ENCODE results near the gene BARX2.

Gene BARX2

DNA sequence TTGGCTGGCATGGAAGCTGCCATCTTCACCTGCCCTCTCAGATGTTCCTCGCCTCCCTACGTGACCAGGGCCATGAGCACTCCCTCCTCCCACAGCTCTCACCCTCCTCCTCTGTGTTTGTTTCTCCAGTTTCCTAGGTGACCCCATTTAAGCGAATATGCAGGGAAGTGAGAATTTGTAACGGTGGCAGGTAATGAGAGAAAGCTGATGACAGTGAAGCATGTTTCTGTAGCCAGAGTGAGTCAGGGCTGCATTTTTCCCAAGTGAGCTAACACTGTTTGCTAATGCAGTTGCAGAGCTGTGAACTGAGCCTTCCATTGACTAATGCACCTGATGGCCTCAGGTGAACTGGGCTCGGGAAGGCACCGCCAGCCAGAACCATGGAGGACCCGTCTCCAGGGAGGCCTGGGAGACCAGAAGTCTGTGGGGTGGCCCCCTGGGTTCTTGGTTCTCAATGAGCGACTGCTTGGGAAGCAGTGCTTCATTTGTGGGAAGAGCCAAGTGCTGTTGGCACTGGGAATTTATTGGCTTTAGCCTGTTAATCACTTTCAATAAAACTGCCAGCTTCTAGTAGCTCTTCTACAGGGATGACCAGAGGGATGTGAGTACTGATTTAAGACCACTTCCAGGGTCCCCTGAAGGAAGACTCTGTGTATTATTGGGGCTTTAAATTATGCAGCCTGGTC lies 64.5 kb downstream of the BARX2 start:
- Histone ChIP-seq H3K27ac (ENCODE audit: low read depth, low read length, severe bottlenecking) (no peak overlapping the region), H3K9me3 (ENCODE audit: control insufficient read depth, low read length) (no peaks in the 10 kb centered on the region), H3K4me3 (ENCODE audit: extremely low read depth, insufficient read depth, low read length, poor library complexity, severe bottlenecking) (no peak overlapping the region), H3K4me1 (ENCODE audit: control insufficient read depth, insufficient read depth, low read length, poor library complexity, severe bottlenecking) (no peaks in the 10 kb centered on the region), H3K36me3 (ENCODE audit: control insufficient read depth, insufficient read depth, low read length) (no peaks in the 10 kb centered on the region)
- WGBS, 2 experiments (ENCODE audit: insufficient coverage in 2 of 2) = 50 to 80% methylated on average over 6 to 7 of the region's 8 CpGs

DNA sequence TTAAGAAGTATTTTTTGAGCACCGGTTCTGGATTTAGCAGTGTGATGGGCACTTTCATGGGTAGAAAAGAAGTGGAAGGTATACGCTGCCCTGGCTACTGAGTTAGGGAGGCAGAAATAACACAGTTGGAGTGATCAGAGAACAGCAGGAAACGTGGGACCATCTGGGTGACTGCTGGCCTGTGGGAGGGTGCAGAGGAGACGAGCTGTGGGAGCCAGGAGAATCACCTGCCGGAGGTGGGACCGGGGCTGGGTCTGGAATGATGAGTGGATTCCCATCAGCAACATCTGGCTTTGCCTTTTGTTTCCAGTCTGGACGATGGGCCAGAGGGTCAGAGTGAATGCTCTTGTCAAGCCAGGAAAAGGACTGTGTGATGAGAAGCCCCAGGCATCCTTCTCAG lies 66.5 kb downstream of the BARX2 start:
- Histone ChIP-seq H3K4me1 (ENCODE audit: control insufficient read depth, insufficient read depth, low read length, poor library complexity, severe bottlenecking) (no peaks in the 10 kb centered on the region), H3K9me3 (ENCODE audit: control insufficient read depth, low read length) (no peaks in the 10 kb centered on the region), H3K27ac (ENCODE audit: low read depth, low read length, severe bottlenecking) (no peak overlapping the region), H3K4me3 (ENCODE audit: extremely low read depth, insufficient read depth, low read length, poor library complexity, severe bottlenecking) (no peak overlapping the region), H3K36me3 (ENCODE audit: control insufficient read depth, insufficient read depth, low read length) (no peaks in the 10 kb centered on the region)
- 87 to 95% methylated on average over 7 of the region's 7 CpGs for WGBS, 2 experiments (ENCODE audit: insufficient coverage in 2 of 2)

DNA sequence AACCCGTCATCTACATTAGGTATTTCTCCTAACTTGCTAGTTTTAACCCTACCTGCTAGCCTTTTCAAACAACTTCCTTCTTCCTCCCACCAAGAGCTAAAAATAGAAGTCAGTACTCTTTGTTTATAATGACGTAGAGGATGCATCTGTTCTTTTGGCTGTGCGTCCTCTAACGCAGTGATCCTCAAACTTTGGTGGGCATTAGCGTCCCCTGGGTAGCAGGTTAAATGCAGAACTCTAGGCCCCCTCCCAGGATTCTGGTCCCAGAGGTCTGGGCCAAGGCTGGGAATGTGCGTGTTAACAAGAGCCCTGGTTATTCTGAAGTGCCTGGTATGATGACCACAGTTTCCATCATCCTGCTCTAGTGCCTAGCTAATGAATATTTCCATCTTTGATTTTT lies 67.6 kb downstream of the BARX2 start:
- H3K36me3 ChIP-seq (ENCODE audit: control insufficient read depth, insufficient read depth, low read length) = no peaks in the 10 kb centered on the region
- H3K4me3 ChIP-seq (ENCODE audit: extremely low read depth, insufficient read depth, low read length, poor library complexity, severe bottlenecking) = no peak overlapping the region
- 96 to 97% methylated on average over 4 of the region's 6 CpGs for WGBS, 2 experiments (ENCODE audit: insufficient coverage in 2 of 2)
- H3K4me1 ChIP-seq (ENCODE audit: control insufficient read depth, insufficient read depth, low read length, poor library complexity, severe bottlenecking) = no peaks in the 10 kb centered on the region
- no peaks in the 10 kb centered on the region for H3K9me3 ChIP-seq (ENCODE audit: control insufficient read depth, low read length)
- no peak overlapping the region for H3K27ac ChIP-seq (ENCODE audit: low read depth, low read length, severe bottlenecking)

- H3K4me3 ChIP-seq (ENCODE audit: extremely low read depth, insufficient read depth, low read length, poor library complexity, severe bottlenecking) = no peak overlapping the region
- no peaks in the 10 kb centered on the region for H3K36me3 ChIP-seq (ENCODE audit: control insufficient read depth, insufficient read depth, low read length)
- no peaks in the 10 kb centered on the region for H3K9me3 ChIP-seq (ENCODE audit: control insufficient read depth, low read length)
- WGBS, 2 experiments (ENCODE audit: insufficient coverage in 2 of 2) = 94 to 97% methylated on average over 2 to 3 of the region's 5 CpGs
- H3K27ac ChIP-seq (ENCODE audit: low read depth, low read length, severe bottlenecking) = no peak overlapping the region
- no peaks in the 10 kb centered on the region for H3K4me1 ChIP-seq (ENCODE audit: control insufficient read depth, insufficient read depth, low read length, poor library complexity, severe bottlenecking)
Observed at GRCh38 chr11:129444274-129444673, 68.6 kb downstream of the BARX2 start.

- Histone ChIP-seq H3K4me3 (ENCODE audit: extremely low read depth, insufficient read depth, low read length, poor library complexity, severe bottlenecking) (no peak overlapping the region), H3K9me3 (ENCODE audit: control insufficient read depth, low read length) (no peaks in the 10 kb centered on the region), H3K4me1 (ENCODE audit: control insufficient read depth, insufficient read depth, low read length, poor library complexity, severe bottlenecking) (no peaks in the 10 kb centered on the region), H3K27ac (ENCODE audit: low read depth, low read length, severe bottlenecking) (no peak overlapping the region), H3K36me3 (ENCODE audit: control insufficient read depth, insufficient read depth, low read length) (no peaks in the 10 kb centered on the region)
- WGBS, 2 experiments (ENCODE audit: insufficient coverage in 2 of 2) = 91 to 98% methylated on average over 7 to 8 of the region's 9 CpGs
Observed at GRCh38 chr11:129445226-129445625, 69.6 kb downstream of the BARX2 start.

- Histone ChIP-seq H3K4me1 (ENCODE audit: control insufficient read depth, insufficient read depth, low read length, poor library complexity, severe bottlenecking) (no peaks in the 10 kb centered on the region), H3K27ac (ENCODE audit: low read depth, low read length, severe bottlenecking) (no peak overlapping the region), H3K9me3 (ENCODE audit: control insufficient read depth, low read length) (no peaks in the 10 kb centered on the region), H3K4me3 (ENCODE audit: extremely low read depth, insufficient read depth, low read length, poor library complexity, severe bottlenecking) (no peak overlapping the region), H3K36me3 (ENCODE audit: control insufficient read depth, insufficient read depth, low read length) (no peaks in the 10 kb centered on the region)
- WGBS, 2 experiments (ENCODE audit: insufficient coverage in 2 of 2) = 80 to 96% methylated on average over 1 to 3 of the region's 3 CpGs
Observed at GRCh38 chr11:129446572-129446971, 70.9 kb downstream of the BARX2 start.

DNA sequence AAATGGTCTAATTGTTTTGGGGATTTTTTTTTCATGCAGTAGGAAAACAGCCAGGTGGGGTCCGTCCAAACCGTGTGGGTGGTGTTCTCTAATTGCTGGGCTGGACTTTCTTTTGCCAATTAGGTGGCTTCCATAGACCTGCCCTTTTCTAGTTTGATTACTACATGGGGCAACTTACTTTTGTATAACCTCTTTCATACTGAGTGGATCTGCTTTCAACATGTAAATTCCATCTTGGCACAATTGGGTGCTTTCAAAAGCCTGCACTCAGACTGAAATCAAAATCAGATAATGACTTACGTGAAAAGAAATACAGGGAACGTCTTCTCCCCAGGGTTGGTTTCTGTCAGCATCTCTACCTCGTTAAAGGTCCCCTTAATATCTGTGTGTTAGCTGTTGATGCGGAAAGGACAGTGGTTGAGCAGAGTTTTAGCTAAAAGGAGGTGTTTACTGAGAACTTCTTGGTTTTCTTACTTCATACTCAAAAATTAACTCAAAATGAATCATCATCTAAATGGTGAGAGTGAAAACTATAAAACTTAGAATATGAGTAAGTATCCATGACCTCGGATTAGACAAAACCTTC lies 72.1 kb downstream of the BARX2 start:
- no peak overlapping the region for H3K4me3 ChIP-seq (ENCODE audit: extremely low read depth, insufficient read depth, low read length, poor library complexity, severe bottlenecking)
- WGBS, 2 experiments (ENCODE audit: insufficient coverage in 2 of 2) = 80 to 94% methylated on average over 1 to 3 of the region's 7 CpGs
- no peaks in the 10 kb centered on the region for H3K4me1 ChIP-seq (ENCODE audit: control insufficient read depth, insufficient read depth, low read length, poor library complexity, severe bottlenecking)
- H3K36me3 ChIP-seq (ENCODE audit: control insufficient read depth, insufficient read depth, low read length) = no peaks in the 10 kb centered on the region
- no peak overlapping the region for H3K27ac ChIP-seq (ENCODE audit: low read depth, low read length, severe bottlenecking)
- H3K9me3 ChIP-seq (ENCODE audit: control insufficient read depth, low read length) = no peaks in the 10 kb centered on the region

DNA sequence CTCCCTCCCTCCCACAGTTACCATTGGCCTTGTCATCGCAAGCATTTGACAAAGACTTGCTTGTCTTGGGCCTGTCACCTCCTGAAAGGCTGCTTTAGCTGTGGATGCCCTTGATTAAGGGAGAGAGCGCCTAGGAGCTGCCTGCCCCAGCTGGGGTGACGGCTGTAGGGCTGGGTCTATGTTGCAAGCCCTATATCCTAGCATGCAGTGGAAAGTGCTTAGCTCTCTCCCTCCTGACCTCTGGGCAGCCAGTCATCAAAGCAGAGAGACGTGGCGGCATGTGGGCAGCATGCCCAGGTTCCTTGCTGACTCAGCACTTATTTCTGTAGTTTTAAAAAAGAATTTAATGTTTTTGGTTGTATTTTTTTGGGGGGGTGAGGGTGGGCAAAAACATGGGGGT lies 75.9 kb downstream of the BARX2 start:
- no peaks in the 10 kb centered on the region for H3K9me3 ChIP-seq (ENCODE audit: control insufficient read depth, low read length)
- no peak overlapping the region for H3K27ac ChIP-seq (ENCODE audit: low read depth, low read length, severe bottlenecking)
- 86 to 87% methylated on average over 2 to 5 of the region's 5 CpGs for WGBS, 2 experiments (ENCODE audit: insufficient coverage in 2 of 2)
- no peaks in the 10 kb centered on the region for H3K36me3 ChIP-seq (ENCODE audit: control insufficient read depth, insufficient read depth, low read length)
- H3K4me3 ChIP-seq (ENCODE audit: extremely low read depth, insufficient read depth, low read length, poor library complexity, severe bottlenecking) = no peak overlapping the region
- no peaks in the 10 kb centered on the region for H3K4me1 ChIP-seq (ENCODE audit: control insufficient read depth, insufficient read depth, low read length, poor library complexity, severe bottlenecking)

GRCh38 chr11:129453293-129453721 lies 77.7 kb downstream of the BARX2 start:
- no peak overlapping the region for H3K27ac ChIP-seq (ENCODE audit: low read depth, low read length, severe bottlenecking)
- no peaks in the 10 kb centered on the region for H3K9me3 ChIP-seq (ENCODE audit: control insufficient read depth, low read length)
- whole genome bisulfite sequencing, 2 experiments (ENCODE audit: insufficient coverage in 2 of 2) = 67 to 68% methylated on average over 5 to 6 of the region's 6 CpGs
- H3K4me1 ChIP-seq (ENCODE audit: control insufficient read depth, insufficient read depth, low read length, poor library complexity, severe bottlenecking) = no peaks in the 10 kb centered on the region
- H3K36me3 ChIP-seq (ENCODE audit: control insufficient read depth, insufficient read depth, low read length) = no peaks in the 10 kb centered on the region
- H3K4me3 ChIP-seq (ENCODE audit: extremely low read depth, insufficient read depth, low read length, poor library complexity, severe bottlenecking) = no peak overlapping the region

- no peaks in the 10 kb centered on the region for H3K9me3 ChIP-seq (ENCODE audit: control insufficient read depth, low read length)
- no peak overlapping the region for H3K4me3 ChIP-seq (ENCODE audit: extremely low read depth, insufficient read depth, low read length, poor library complexity, severe bottlenecking)
- H3K27ac ChIP-seq (ENCODE audit: low read depth, low read length, severe bottlenecking) = no peak overlapping the region
- WGBS, 2 experiments (ENCODE audit: insufficient coverage in 2 of 2) = 90 to 100% methylated on average over 1 to 2 of the region's 4 CpGs
- H3K36me3 ChIP-seq (ENCODE audit: control insufficient read depth, insufficient read depth, low read length) = no peaks in the 10 kb centered on the region
- no peaks in the 10 kb centered on the region for H3K4me1 ChIP-seq (ENCODE audit: control insufficient read depth, insufficient read depth, low read length, poor library complexity, severe bottlenecking)
Observed at GRCh38 chr11:129455101-129455500, 79.5 kb downstream of the BARX2 start.
